Kidney (tissue), 14 donors: Measurements from ENCODE around the gene CHRNB4. TPM values are rescaled to one million over a fixed set of nuclear protein-coding genes. Genes with fewer than 3 reads are reported as not detected.

Experiments used
- DNase-seq, 5 donors: peaks; one replicate each; pipeline ENCODE4 v3.0.0-alpha.2; 2013 to 2020
- FAIRE-seq: peaks from 2 replicates; lab custom pipeline; 2012; peaks lifted over from hg19 to GRCh38; lab: Jason Lieb, UNC
- H3K27ac ChIP-seq, 2 donors: one replicate each; pipeline ENCODE4 v1.7.0; 2013; ENCODE audit warnings: low read depth in 2 of 2, low read length in 2 of 2, inconsistent platforms in 1 of 2
- H3K27me3 ChIP-seq: one replicate; pipeline ENCODE4 v1.7.1; 2013; ENCODE audit warnings: low read length, inconsistent platforms; ENCODE audit not compliant: control insufficient read depth, insufficient read depth
- H3K36me3 ChIP-seq, 3 donors: one replicate each; pipeline versions ENCODE4 v1.7.0 to v1.7.1; 2013; ENCODE audit warnings: low read length in 3 of 3, control low read depth in 1 of 3, inconsistent platforms in 1 of 3; ENCODE audit not compliant: insufficient read depth in 3 of 3, control insufficient read depth in 2 of 3
- H3K4me1 ChIP-seq, 3 donors: one replicate each; pipeline versions ENCODE4 v1.7.0 to v1.7.1; 2013; ENCODE audit warnings: low read length in 3 of 3, inconsistent platforms in 1 of 3, low read depth in 1 of 3; ENCODE audit not compliant: control insufficient read depth in 2 of 3, insufficient read depth in 2 of 3
- H3K4me3 ChIP-seq, 3 donors: one replicate each; pipeline versions ENCODE4 v1.7.0 to v1.8.1; 2013; ENCODE audit warnings: low read length in 3 of 3, control low read depth in 1 of 3, inconsistent platforms in 1 of 3
- H3K9ac ChIP-seq, 3 donors: one replicate each; pipeline versions ENCODE4 v1.7.0 to v1.7.1; 2013; ENCODE audit warnings: low read length in 3 of 3, control low read depth in 1 of 3, inconsistent platforms in 1 of 3
- H3K9me3 ChIP-seq, 3 donors: one replicate each; pipeline versions ENCODE4 v1.7.0 to v1.7.1; 2013; ENCODE audit warnings: low read length in 3 of 3, control low read depth in 1 of 3, inconsistent platforms in 1 of 3; ENCODE audit not compliant: control insufficient read depth in 2 of 3, insufficient read depth in 1 of 3
- intact Hi-C: fragments of 100-400 bp; cut with DNase I; formaldehyde crosslinking; loops from one replicate; pipeline ENCODE4 v1.11.1; 2022
- polyA plus RNA-seq: library from polyadenylated mRNA; stranded (reverse); fragments of 350-450 nt; fragmentation: Illumina TruSeq; extraction: RNeasy Lipid Tissue Mini Kit (QIAGEN cat#74804); gene quantifications from one replicate; pipeline ENCODE4 v1.2.3, GENCODE V29; 2014; ENCODE audit warnings: low read depth, low replicate concordance; ENCODE audit not compliant: insufficient read depth
- total RNA-seq: library from RNA; stranded (reverse); fragmentation: NEBNext Ultra II Directional; extraction: Animal tissue kit (Norgen Biotek cat#: 25700); gene quantifications from one replicate; pipeline ENCODE4 v1.2.1, GENCODE V29; 2021
- TF ChIP-seq, protein P1 (sequence below): IDR thresholded peaks from 3 replicates; pipeline ENCODE4 v1.5.1; 2012; ENCODE audit warnings: mild to moderate bottlenecking, moderate library complexity, borderline replicate concordance; ENCODE audit not compliant: insufficient read depth; ENCODE audit errors: extremely low read depth
- donor health status: control.
- donor health status: control.
- donor health status: control.
- donor health status: control.
- donor health status: control.
- donor health status: DM: yes; HTN: yes; CAD: no.
- donor health status: Normal renal cell carcinoma (clear cell type).

CHRNB4 gene
- total and polyA plus RNA-seq, 2 donors from 2014 or later: 0.13 to 0.32 TPM

DNA sequence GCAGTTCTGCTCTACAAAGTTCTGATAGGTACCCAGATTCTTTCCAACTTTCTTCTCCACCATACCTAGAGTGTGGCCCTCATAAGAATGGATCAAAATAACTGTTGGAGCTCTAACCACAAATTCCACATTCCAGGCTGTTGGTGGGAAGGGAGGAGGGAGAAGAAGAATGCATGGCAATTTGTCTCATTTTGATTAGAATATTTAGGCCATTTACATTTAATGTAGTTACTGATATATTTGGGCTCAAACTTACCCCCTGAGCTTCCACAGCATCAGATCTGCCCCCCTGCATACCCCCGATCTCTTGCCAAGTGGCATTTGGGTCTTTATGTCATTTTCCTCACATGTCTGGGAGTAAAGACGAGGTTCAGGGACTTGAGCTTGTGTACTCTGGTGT, 7.7 kb downstream of the CHRNB4 start:
- peaks cover 0 to 7% (median 0%) of the 10 kb centered on the region in 3 donors for H3K9me3 ChIP-seq
- no peak for DNase-seq
- FAIRE-seq: no peak
- intact Hi-C loops: no loop called here
- H3K4me1 ChIP-seq: no peaks in the 10 kb centered on the region
- TF ChIP-seq, protein P1, sequence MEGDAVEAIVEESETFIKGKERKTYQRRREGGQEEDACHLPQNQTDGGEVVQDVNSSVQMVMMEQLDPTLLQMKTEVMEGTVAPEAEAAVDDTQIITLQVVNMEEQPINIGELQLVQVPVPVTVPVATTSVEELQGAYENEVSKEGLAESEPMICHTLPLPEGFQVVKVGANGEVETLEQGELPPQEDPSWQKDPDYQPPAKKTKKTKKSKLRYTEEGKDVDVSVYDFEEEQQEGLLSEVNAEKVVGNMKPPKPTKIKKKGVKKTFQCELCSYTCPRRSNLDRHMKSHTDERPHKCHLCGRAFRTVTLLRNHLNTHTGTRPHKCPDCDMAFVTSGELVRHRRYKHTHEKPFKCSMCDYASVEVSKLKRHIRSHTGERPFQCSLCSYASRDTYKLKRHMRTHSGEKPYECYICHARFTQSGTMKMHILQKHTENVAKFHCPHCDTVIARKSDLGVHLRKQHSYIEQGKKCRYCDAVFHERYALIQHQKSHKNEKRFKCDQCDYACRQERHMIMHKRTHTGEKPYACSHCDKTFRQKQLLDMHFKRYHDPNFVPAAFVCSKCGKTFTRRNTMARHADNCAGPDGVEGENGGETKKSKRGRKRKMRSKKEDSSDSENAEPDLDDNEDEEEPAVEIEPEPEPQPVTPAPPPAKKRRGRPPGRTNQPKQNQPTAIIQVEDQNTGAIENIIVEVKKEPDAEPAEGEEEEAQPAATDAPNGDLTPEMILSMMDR: no peak
- H3K27ac ChIP-seq: no peak overlapping the region
- H3K36me3 ChIP-seq: no peaks in the 10 kb centered on the region
- no peak overlapping the region for H3K4me3 ChIP-seq
- H3K9ac ChIP-seq: no peak overlapping the region
- H3K27me3 ChIP-seq: no peaks in the 10 kb centered on the region

DNA sequence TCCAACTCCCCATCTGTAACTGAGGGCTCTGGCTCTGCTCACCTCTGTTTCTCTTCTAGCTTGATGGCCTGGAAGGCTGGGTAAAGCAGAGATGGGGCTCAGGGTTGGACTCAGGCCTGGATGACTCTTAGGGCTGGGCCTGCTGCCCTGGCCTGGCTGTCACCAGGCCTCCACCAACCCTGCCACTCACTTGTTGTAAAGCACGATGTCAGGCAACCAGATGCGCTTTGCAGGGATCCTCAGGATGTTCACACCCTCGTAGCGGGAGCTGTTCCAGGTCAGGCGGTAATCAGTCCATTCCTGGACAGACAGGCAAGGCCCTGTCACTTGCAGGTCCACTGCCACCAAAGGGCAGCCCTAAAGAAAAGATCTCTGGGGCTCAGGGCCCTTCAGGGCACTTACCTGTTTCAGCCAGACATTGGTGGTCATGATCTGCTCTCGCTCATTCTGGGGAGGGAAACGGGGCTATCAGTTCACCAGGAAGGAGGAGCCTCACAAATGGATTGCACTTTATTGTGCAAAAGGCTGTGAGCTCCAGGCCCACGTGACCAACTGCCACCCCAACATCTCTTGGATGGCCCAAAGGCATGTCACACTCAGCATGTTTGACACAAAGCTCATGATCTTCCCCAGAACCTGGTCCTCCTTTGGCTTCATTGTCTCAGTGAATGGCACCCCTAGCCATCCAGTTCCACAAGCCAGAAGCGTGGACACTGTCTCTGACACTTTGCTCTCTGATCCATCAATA, 9.9 kb downstream of the CHRNB4 start:
- no peak overlapping the region for H3K4me3 ChIP-seq
- DNase-seq: no peak
- no peaks in the 10 kb centered on the region for H3K27me3 ChIP-seq
- no peaks in the 10 kb centered on the region for H3K4me1 ChIP-seq
- peaks cover 0 to 7% (median 0%) of the 10 kb centered on the region in 3 donors for H3K9me3 ChIP-seq
- no peak overlapping the region for H3K27ac ChIP-seq
- no peak overlapping the region for H3K9ac ChIP-seq
- TF ChIP-seq, protein P1: no peak
- no peaks in the 10 kb centered on the region for H3K36me3 ChIP-seq
- no peak for FAIRE-seq
- intact Hi-C loops: no loop called here

DNA sequence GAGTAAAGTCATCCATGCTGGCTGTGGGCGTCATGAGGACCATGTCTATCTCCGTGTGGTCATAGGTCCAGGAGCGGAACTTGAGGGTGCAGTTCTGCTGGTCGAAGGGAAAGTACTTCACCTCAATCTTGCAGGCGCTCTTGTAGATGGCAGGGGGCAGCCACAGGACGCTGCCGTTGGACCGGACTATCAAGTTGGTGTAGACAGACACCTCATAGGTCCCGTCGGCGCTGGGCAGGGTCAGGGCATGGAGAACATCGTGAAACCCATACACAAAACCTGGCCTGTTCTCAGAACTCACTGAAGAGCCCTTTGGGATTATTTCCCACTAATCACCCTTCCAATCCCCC, 11.3 kb downstream of the CHRNB4 start:
- no peaks in the 10 kb centered on the region for H3K36me3 ChIP-seq
- H3K4me3 ChIP-seq: no peak overlapping the region
- no peak for FAIRE-seq
- TF ChIP-seq, protein P1: no peak
- no peak for DNase-seq
- no peaks in the 10 kb centered on the region for H3K4me1 ChIP-seq
- H3K9ac ChIP-seq: no peak overlapping the region
- H3K27me3 ChIP-seq: no peaks in the 10 kb centered on the region
- H3K9me3 ChIP-seq: peaks cover 0 to 7% (median 0%) of the 10 kb centered on the region in 3 donors
- H3K27ac ChIP-seq: no peak overlapping the region
- intact Hi-C loops: no loop called here
